Measurements from ENCODE around the gene OR8K5. TPM values are rescaled to one million over a fixed set of nuclear protein-coding genes. Genes with fewer than 3 reads are reported as not detected.

The OR8K5 gene
- total and polyA plus RNA-seq, 8 donors: not detected

Other genes with a start within 250 kb of the OR8K5 start
- not detected for gene OR5W2, start 245.7 kb downstream of the OR8K5 start, total RNA-seq
- not detected for gene OR5W2, start 245.7 kb downstream of the OR8K5 start, polyA plus RNA-seq
- not detected for gene OR5I1, start 223.9 kb downstream of the OR8K5 start, total RNA-seq
- gene OR5I1, start 223.9 kb downstream of the OR8K5 start, polyA plus RNA-seq: not detected
- not detected for gene OR10AG1, start 190.4 kb downstream of the OR8K5 start, total RNA-seq
- gene OR10AG1, start 190.4 kb downstream of the OR8K5 start, polyA plus RNA-seq: not detected
- gene OR5F1, start 165.7 kb downstream of the OR8K5 start, total RNA-seq: not detected
- gene OR5F1, start 165.7 kb downstream of the OR8K5 start, polyA plus RNA-seq: not detected
- gene OR5AS1, start 132.7 kb downstream of the OR8K5 start, total RNA-seq: not detected
- not detected for gene OR5AS1, start 132.7 kb downstream of the OR8K5 start, polyA plus RNA-seq
- gene OR8I2, start 67.0 kb downstream of the OR8K5 start, total RNA-seq: not detected
- gene OR8I2, start 67.0 kb downstream of the OR8K5 start, polyA plus RNA-seq: not detected
- not detected for gene OR8H2, start 56.6 kb downstream of the OR8K5 start, total RNA-seq
- gene OR8H2, start 56.6 kb downstream of the OR8K5 start, polyA plus RNA-seq: not detected
- gene OR8H3, start 37.9 kb downstream of the OR8K5 start, total RNA-seq: not detected
- not detected for gene OR8H3, start 37.9 kb downstream of the OR8K5 start, polyA plus RNA-seq
- gene OR8J3, start 20.1 kb downstream of the OR8K5 start, total RNA-seq: not detected
- gene OR8J3, start 20.1 kb downstream of the OR8K5 start, polyA plus RNA-seq: not detected
- not detected for gene OR5J2, start 16.3 kb upstream of the OR8K5 start, total RNA-seq
- not detected for gene OR5J2, start 16.3 kb upstream of the OR8K5 start, polyA plus RNA-seq
- not detected for gene OR5T2, start 73.9 kb upstream of the OR8K5 start, total RNA-seq
- gene OR5T2, start 73.9 kb upstream of the OR8K5 start, polyA plus RNA-seq: not detected
- gene OR5T3, start 91.9 kb upstream of the OR8K5 start, total RNA-seq: not detected
- gene OR5T3, start 91.9 kb upstream of the OR8K5 start, polyA plus RNA-seq: not detected
- not detected for gene OR5T1, start 113.8 kb upstream of the OR8K5 start, total RNA-seq
- gene OR5T1, start 113.8 kb upstream of the OR8K5 start, polyA plus RNA-seq: not detected
- not detected for gene OR8H1, start 131.9 kb upstream of the OR8K5 start, total RNA-seq
- not detected for gene OR8H1, start 131.9 kb upstream of the OR8K5 start, polyA plus RNA-seq
- gene OR8K3, start 154.8 kb upstream of the OR8K5 start, total RNA-seq: not detected
- not detected for gene OR8K3, start 154.8 kb upstream of the OR8K5 start, polyA plus RNA-seq
- not detected for gene OR8K1, start 185.7 kb upstream of the OR8K5 start, total RNA-seq
- gene OR8K1, start 185.7 kb upstream of the OR8K5 start, polyA plus RNA-seq: not detected
- not detected for gene OR8J1, start 194.0 kb upstream of the OR8K5 start, total RNA-seq
- gene OR8J1, start 194.0 kb upstream of the OR8K5 start, polyA plus RNA-seq: not detected
- gene OR8U1, start 215.3 kb upstream of the OR8K5 start, total RNA-seq: not detected
- gene OR8U1, start 215.3 kb upstream of the OR8K5 start, polyA plus RNA-seq: not detected